Measurements from ENCODE around the gene B3GALT5.

B3GALT5 gene

GRCh38 chr21:39707316-39707715 lies 94.6 kb downstream of the B3GALT5 start:
- no peak for DNase-seq

GRCh38 chr21:39710866-39711265 lies 98.1 kb downstream of the B3GALT5 start:
- DNase-seq: no peak

DNA sequence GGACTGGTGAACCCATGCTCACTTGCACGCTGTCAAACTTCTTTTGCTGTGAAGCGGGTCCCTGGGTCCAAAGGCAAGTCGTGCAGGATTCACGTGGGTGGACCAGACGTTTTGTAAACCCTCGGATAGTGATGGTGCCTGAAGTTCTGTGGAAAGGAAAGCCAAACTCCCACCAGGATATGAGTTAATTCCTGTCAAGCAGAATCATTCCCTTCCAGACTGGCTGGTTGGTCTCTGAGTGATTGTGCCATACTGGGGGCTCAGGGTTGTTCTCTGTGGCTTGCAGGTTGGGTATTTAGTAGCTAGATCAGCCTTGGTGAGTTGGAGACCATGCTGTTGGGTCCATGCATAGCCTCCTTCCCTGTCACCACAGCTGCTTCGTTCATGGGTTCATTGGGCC lies 99.5 kb downstream of the B3GALT5 start:
- no peak for DNase-seq

DNA sequence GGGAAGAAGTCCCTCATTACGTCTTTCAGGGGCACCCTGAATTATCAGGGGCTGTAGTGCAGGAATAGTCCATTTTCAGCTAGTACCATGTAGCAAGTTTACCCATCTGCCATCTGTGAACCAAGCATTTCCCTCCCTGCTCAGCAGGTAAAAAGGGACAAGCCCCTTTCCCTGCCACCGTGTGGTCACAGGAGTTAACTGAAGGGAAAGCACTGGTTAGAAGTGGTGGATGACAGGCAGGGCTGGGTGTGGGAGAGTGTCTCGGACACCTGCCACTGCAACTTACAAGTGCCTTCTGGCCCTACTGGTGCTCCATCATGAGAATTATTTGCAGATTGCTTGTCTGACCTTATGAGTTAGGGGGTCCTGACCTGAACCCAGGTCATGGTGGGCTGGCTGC lies 100.2 kb downstream of the B3GALT5 start:
- DNase-seq: no peak

DNA sequence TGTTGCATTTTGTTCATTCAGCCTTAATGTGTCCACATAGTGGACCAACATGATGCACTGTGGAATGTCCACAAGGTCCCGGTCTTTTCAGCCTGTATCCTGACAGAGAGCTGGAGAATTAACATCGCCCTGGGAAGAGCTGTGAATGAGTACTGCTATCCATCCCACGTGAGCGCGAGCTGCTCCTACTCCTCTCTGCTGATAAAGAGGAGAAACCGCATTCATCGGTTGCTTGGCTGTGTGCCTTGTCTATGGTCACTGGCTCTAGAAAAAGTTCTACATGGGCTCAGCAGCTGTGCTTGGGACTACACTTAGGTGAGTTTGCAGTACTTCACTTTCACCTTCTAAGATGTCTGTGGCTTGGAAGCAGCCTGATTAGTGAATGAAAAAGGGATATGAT lies 101.2 kb downstream of the B3GALT5 start:
- DNase-seq: no peak

GRCh38 chr21:39714331-39714730 lies 101.6 kb downstream of the B3GALT5 start:
- no peak for DNase-seq

GRCh38 chr21:39715804-39716397 lies 103.2 kb downstream of the B3GALT5 start:
- DNase-seq: peak; percentile 5

DNA sequence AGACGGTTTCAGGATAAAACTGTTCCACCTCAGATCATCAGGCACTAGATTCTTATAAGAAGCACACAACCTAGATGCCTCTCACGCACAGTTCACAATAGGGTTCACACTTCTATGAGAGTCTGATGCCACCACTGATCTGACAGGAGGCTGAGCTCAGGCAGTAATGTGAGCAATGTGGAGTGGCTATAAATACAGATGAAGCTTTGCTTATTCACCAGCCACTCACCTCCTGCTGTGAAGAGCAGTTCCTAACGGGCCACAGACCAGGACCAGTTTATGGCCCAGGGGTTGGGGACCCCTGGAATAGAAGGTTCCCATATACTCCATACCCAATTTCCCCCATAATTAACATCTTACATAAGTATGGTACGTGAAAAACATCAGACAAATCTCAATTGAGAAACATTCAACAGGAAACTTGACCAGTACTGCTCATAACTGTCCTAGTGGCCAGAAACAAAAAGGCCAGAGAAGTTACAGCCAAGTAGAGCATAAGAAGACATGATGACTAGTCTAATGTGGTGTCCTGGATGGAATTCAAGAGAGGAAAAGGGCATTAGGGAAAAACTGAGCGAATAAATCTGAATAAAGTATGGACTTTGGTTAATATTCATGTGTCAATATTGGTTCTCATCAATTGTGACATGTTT lies 107.5 kb downstream of the B3GALT5 start:
- no peak for DNase-seq

DNA sequence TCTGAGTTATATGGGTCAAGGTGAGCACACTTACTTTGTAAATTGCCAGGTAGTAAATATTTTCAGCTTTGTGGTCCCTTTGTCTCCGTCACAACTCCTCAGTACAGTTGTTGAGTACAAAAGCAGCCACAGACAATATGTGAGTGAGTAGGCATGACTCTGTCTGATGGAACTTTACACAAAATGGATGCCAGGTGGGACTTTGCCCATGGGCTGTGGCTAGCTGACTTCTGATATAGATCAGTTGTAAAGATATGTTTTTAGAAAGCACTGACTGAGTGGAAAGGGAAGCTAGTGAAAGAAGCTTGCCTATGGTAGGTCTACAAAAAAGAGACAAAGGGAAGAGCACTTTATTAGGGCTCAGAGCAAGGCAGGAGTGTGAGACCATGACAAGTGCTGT lies 109.1 kb downstream of the B3GALT5 start:
- no peak for DNase-seq
